MM.1S (cell line): Measurements from ENCODE around the gene PDZD11.

Source experiments
- CTCF ChIP-seq: fragments of 300-600 bp; sonication (generic); IDR thresholded peaks from 2 replicates; pipeline ENCODE4 v1.5.1; 2016; ENCODE audit warnings: antibody characterized with exemption, low read length, mixed read lengths
- EZH2phosphoT487 ChIP-seq: fragments of 300-600 bp; sonication (generic); IDR thresholded peaks from 2 replicates; pipeline ENCODE4 v1.6.1; 2018; ENCODE audit warnings: antibody characterized with exemption, low read length

DNA sequence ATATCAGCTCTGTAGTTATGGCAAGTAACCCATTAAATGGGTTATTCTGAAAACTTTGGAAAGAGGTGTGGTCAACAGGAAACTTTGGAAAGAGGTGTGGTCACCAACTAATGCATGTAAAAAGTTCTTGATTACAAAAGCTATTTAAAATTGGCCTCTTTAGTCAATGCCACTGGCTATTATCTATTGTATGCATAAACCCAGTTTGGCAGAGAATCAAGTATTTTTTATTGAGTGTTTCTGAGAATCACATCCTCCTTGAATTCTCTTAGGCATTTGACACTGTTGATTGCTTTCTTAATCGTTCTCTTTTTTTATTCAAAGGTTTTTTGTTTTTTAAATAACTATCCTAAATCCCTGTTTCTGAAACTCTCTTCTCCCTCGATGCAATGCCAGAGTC, 37.2 kb downstream of the PDZD11 start:
- TF ChIP-seq CTCF (no peak), EZH2phosphoT487 (no peak)
